Measurements from ENCODE around the gene SLC1A7. TPM values are rescaled to one million over a fixed set of nuclear protein-coding genes. Genes with fewer than 3 reads are reported as not detected.

Gene SLC1A7
- total RNA-seq, 1 donor from 2014 or later: not detected

- TF ChIP-seq CTCF (IDR thresholded peaks at IDR 0.05; ENCODE audit: insufficient read depth, low read length, severe bottlenecking): no peak
- no peak overlapping the region for H3K4me3 ChIP-seq (ENCODE audit: low read depth, low read length)
- H3K27me3 ChIP-seq (ENCODE audit: control insufficient read depth, insufficient read depth, low read length): peaks cover 10% of the 10 kb centered on the region
- DNase-seq (ENCODE audit: low read depth) (no peak), FAIRE-seq (no peak)
- H3K36me3 ChIP-seq (ENCODE audit: control insufficient read depth, insufficient read depth, low read length): no peaks in the 10 kb centered on the region
Observed at GRCh38 chr1:53057127-53057526, 85.3 kb downstream of the SLC1A7 start.

- no peaks in the 10 kb centered on the region for H3K27me3 ChIP-seq (ENCODE audit: control insufficient read depth, insufficient read depth, low read length)
- FAIRE-seq: no peak
- TF ChIP-seq CTCF (IDR thresholded peaks at IDR 0.05; ENCODE audit: insufficient read depth, low read length, severe bottlenecking): no peak
- DNase-seq (ENCODE audit: low read depth): peak; percentile 61
- H3K36me3 ChIP-seq (ENCODE audit: control insufficient read depth, insufficient read depth, low read length): peaks cover 2% of the 10 kb centered on the region
- H3K4me3 ChIP-seq (ENCODE audit: low read depth, low read length): no peak overlapping the region
Observed at GRCh38 chr1:53051676-53052075, 90.8 kb downstream of the SLC1A7 start.

- no peak for TF ChIP-seq CTCF (IDR thresholded peaks at IDR 0.05; ENCODE audit: insufficient read depth, low read length, severe bottlenecking)
- no peak for DNase-seq (ENCODE audit: low read depth)
- H3K4me3 ChIP-seq (ENCODE audit: low read depth, low read length): no peak overlapping the region
- peaks cover 2% of the 10 kb centered on the region for H3K36me3 ChIP-seq (ENCODE audit: control insufficient read depth, insufficient read depth, low read length)
- FAIRE-seq: no peak
- no peaks in the 10 kb centered on the region for H3K27me3 ChIP-seq (ENCODE audit: control insufficient read depth, insufficient read depth, low read length)
Observed at GRCh38 chr1:53050310-53050709, 92.1 kb downstream of the SLC1A7 start.

- H3K27me3 ChIP-seq (ENCODE audit: control insufficient read depth, insufficient read depth, low read length): no peaks in the 10 kb centered on the region
- H3K4me3 ChIP-seq (ENCODE audit: low read depth, low read length): no peak overlapping the region
- no peak for TF ChIP-seq CTCF (IDR thresholded peaks at IDR 0.05; ENCODE audit: insufficient read depth, low read length, severe bottlenecking)
- FAIRE-seq (no peak), DNase-seq (ENCODE audit: low read depth) (peak; percentile 7)
- peaks cover 2% of the 10 kb centered on the region for H3K36me3 ChIP-seq (ENCODE audit: control insufficient read depth, insufficient read depth, low read length)
Observed at GRCh38 chr1:53049574-53049967, 92.9 kb downstream of the SLC1A7 start.

- DNase-seq (ENCODE audit: low read depth): no peak
- no peak for FAIRE-seq
- no peak for TF ChIP-seq CTCF (IDR thresholded peaks at IDR 0.05; ENCODE audit: insufficient read depth, low read length, severe bottlenecking)
- Histone ChIP-seq H3K36me3 (ENCODE audit: control insufficient read depth, insufficient read depth, low read length) (peaks cover 2% of the 10 kb centered on the region), H3K27me3 (ENCODE audit: control insufficient read depth, insufficient read depth, low read length) (no peaks in the 10 kb centered on the region), H3K4me3 (ENCODE audit: low read depth, low read length) (no peak overlapping the region)
Observed at GRCh38 chr1:53048960-53049573, 93.4 kb downstream of the SLC1A7 start.
